ENCODE measurements around the gene GSG1L.

The GSG1L gene

GRCh38 chr16:27853651-27854050 is 209.9 kb downstream of the GSG1L start:
- Histone ChIP-seq H3K4me2 (ENCODE audit: low read length, poor library complexity, severe bottlenecking) (no peak overlapping the region), H2BK5ac (ENCODE audit: low read depth, low read length, poor library complexity, severe bottlenecking) (no peak overlapping the region), H3K23ac (ENCODE audit: low read length in 2 of 2) (no peak overlapping the region), H2BK15ac (ENCODE audit: low read depth, poor library complexity, severe bottlenecking) (no peak overlapping the region), H3K4me1 (ENCODE audit: control insufficient read depth, insufficient read depth, low read depth, low read length) (peaks cover under 1% of the 10 kb centered on the region), H2BK12ac (ENCODE audit: low read length in 2 of 2) (no peak overlapping the region), H3K4me3 (ENCODE audit: insufficient read depth in 1 of 2, low read depth in 1 of 2, low read length in 2 of 2) (no peak overlapping the region), H3K14ac (ENCODE audit: low read length in 2 of 2) (peak overlapping the region in 1 of 2 experiments; percentile 45), H2AFZ (ENCODE audit: low read depth, low read length) (no peak overlapping the region), H3K27ac (ENCODE audit: low read length, poor library complexity, severe bottlenecking) (no peak overlapping the region), H3K36me3 (ENCODE audit: control insufficient read depth in 1 of 2, insufficient read depth in 2 of 2, low read depth in 1 of 2, low read length in 2 of 2) (no peaks in the 10 kb centered on the region), H4K91ac (ENCODE audit: low read length) (no peak overlapping the region), H3K79me1 (replicated peaks; ENCODE audit: low read length, poor library complexity, severe bottlenecking) (no peaks in the 10 kb centered on the region), H3K18ac (ENCODE audit: low read depth in 1 of 2, low read length in 2 of 2) (no peak overlapping the region), H3K9ac (ENCODE audit: low read length) (no peak overlapping the region), H3K27me3 (ENCODE audit: control insufficient read depth in 1 of 2, insufficient read depth in 1 of 2, low read length in 2 of 2) (peaks cover 47 to 66% of the 10 kb centered on the region in 2 experiments), H2AK5ac (ENCODE audit: low read length, severe bottlenecking) (no peak overlapping the region), H2BK120ac (ENCODE audit: low read depth, low read length) (no peak overlapping the region), H4K8ac (ENCODE audit: low read length) (no peak overlapping the region), H3K4ac (ENCODE audit: low read depth in 1 of 2, low read length in 2 of 2) (no peak overlapping the region), H3K9me3 (ENCODE audit: control insufficient read depth, low read length) (no peaks in the 10 kb centered on the region)
- 90% methylated on average over 3 of the region's 3 CpGs for WGBS
- no peak for DNase-seq

- no peak for DNase-seq
- H2BK15ac ChIP-seq (ENCODE audit: low read depth, poor library complexity, severe bottlenecking) = no peak overlapping the region
- no peak overlapping the region for H3K4ac ChIP-seq (ENCODE audit: low read depth in 1 of 2, low read length in 2 of 2)
- H3K9ac ChIP-seq (ENCODE audit: low read length) = no peak overlapping the region
- H3K4me3 ChIP-seq (ENCODE audit: insufficient read depth in 1 of 2, low read depth in 1 of 2, low read length in 2 of 2) = no peak overlapping the region
- peaks cover 2% of the 10 kb centered on the region for H3K4me1 ChIP-seq (ENCODE audit: control insufficient read depth, insufficient read depth, low read depth, low read length)
- no peak overlapping the region for H2BK5ac ChIP-seq (ENCODE audit: low read depth, low read length, poor library complexity, severe bottlenecking)
- H3K23ac ChIP-seq (ENCODE audit: low read length in 2 of 2) = no peak overlapping the region
- no peak overlapping the region for H3K14ac ChIP-seq (ENCODE audit: low read length in 2 of 2)
- no peak overlapping the region for H2AK5ac ChIP-seq (ENCODE audit: low read length, severe bottlenecking)
- no peaks in the 10 kb centered on the region for H3K9me3 ChIP-seq (ENCODE audit: control insufficient read depth, low read length)
- H3K4me2 ChIP-seq (ENCODE audit: low read length, poor library complexity, severe bottlenecking) = no peak overlapping the region
- H3K36me3 ChIP-seq (ENCODE audit: control insufficient read depth in 1 of 2, insufficient read depth in 2 of 2, low read depth in 1 of 2, low read length in 2 of 2) = no peaks in the 10 kb centered on the region
- no peaks in the 10 kb centered on the region for H3K79me1 ChIP-seq (replicated peaks; ENCODE audit: low read length, poor library complexity, severe bottlenecking)
- WGBS = 74% methylated on average over 9 of the region's 9 CpGs
- H2AFZ ChIP-seq (ENCODE audit: low read depth, low read length) = no peak overlapping the region
- no peak overlapping the region for H3K18ac ChIP-seq (ENCODE audit: low read depth in 1 of 2, low read length in 2 of 2)
- no peak overlapping the region for H2BK120ac ChIP-seq (ENCODE audit: low read depth, low read length)
- H4K8ac ChIP-seq (ENCODE audit: low read length) = no peak overlapping the region
- H4K91ac ChIP-seq (ENCODE audit: low read length) = no peak overlapping the region
- H2BK12ac ChIP-seq (ENCODE audit: low read length in 2 of 2) = no peak overlapping the region
- H3K27me3 ChIP-seq (ENCODE audit: control insufficient read depth in 1 of 2, insufficient read depth in 1 of 2, low read length in 2 of 2) = peaks cover 47 to 69% of the 10 kb centered on the region in 2 experiments
- no peak overlapping the region for H3K27ac ChIP-seq (ENCODE audit: low read length, poor library complexity, severe bottlenecking)
These were observed 210.4 kb downstream of the GSG1L start for GRCh38 chr16:27853101-27853500.

GRCh38 chr16:27852681-27853080 is 210.8 kb downstream of the GSG1L start:
- Histone ChIP-seq H3K4me1 (ENCODE audit: control insufficient read depth, insufficient read depth, low read depth, low read length) (peaks cover 2% of the 10 kb centered on the region), H3K36me3 (ENCODE audit: control insufficient read depth in 1 of 2, insufficient read depth in 2 of 2, low read depth in 1 of 2, low read length in 2 of 2) (no peaks in the 10 kb centered on the region), H3K4me3 (ENCODE audit: insufficient read depth in 1 of 2, low read depth in 1 of 2, low read length in 2 of 2) (no peak overlapping the region)

GRCh38 chr16:27852116-27852515 is 211.4 kb downstream of the GSG1L start:
- Histone ChIP-seq H3K4me3 (ENCODE audit: insufficient read depth in 1 of 2, low read depth in 1 of 2, low read length in 2 of 2) (no peak overlapping the region), H3K27ac (ENCODE audit: low read length, poor library complexity, severe bottlenecking) (no peak overlapping the region), H2BK5ac (ENCODE audit: low read depth, low read length, poor library complexity, severe bottlenecking) (no peak overlapping the region), H3K4me1 (ENCODE audit: control insufficient read depth, insufficient read depth, low read depth, low read length) (peaks cover 6% of the 10 kb centered on the region), H4K8ac (ENCODE audit: low read length) (no peak overlapping the region), H2BK15ac (ENCODE audit: low read depth, poor library complexity, severe bottlenecking) (no peak overlapping the region), H2AK5ac (ENCODE audit: low read length, severe bottlenecking) (no peak overlapping the region), H2AFZ (ENCODE audit: low read depth, low read length) (no peak overlapping the region), H2BK12ac (ENCODE audit: low read length in 2 of 2) (no peak overlapping the region), H3K4ac (ENCODE audit: low read depth in 1 of 2, low read length in 2 of 2) (no peak overlapping the region), H3K23ac (ENCODE audit: low read length in 2 of 2) (no peak overlapping the region), H3K9me3 (ENCODE audit: control insufficient read depth, low read length) (no peaks in the 10 kb centered on the region), H3K79me1 (replicated peaks; ENCODE audit: low read length, poor library complexity, severe bottlenecking) (no peaks in the 10 kb centered on the region), H2BK120ac (ENCODE audit: low read depth, low read length) (no peak overlapping the region), H4K91ac (ENCODE audit: low read length) (no peak overlapping the region), H3K27me3 (ENCODE audit: control insufficient read depth in 1 of 2, insufficient read depth in 1 of 2, low read length in 2 of 2) (peaks cover 42 to 73% of the 10 kb centered on the region in 2 experiments), H3K14ac (ENCODE audit: low read length in 2 of 2) (no peak overlapping the region), H3K18ac (ENCODE audit: low read depth in 1 of 2, low read length in 2 of 2) (no peak overlapping the region), H3K36me3 (ENCODE audit: control insufficient read depth in 1 of 2, insufficient read depth in 2 of 2, low read depth in 1 of 2, low read length in 2 of 2) (no peaks in the 10 kb centered on the region), H3K9ac (ENCODE audit: low read length) (no peak overlapping the region), H3K4me2 (ENCODE audit: low read length, poor library complexity, severe bottlenecking) (no peak overlapping the region)
- no peak for DNase-seq
- 88% methylated on average over 7 of the region's 7 CpGs for WGBS

More at GRCh38 chr16:27852681-27853080, 210.8 kb downstream of the GSG1L start:
- H3K4ac ChIP-seq (ENCODE audit: low read depth in 1 of 2, low read length in 2 of 2) = no peak overlapping the region
- H3K27ac ChIP-seq (ENCODE audit: low read length, poor library complexity, severe bottlenecking) = no peak overlapping the region
- 84% methylated on average over 13 of the region's 13 CpGs for WGBS
- H3K18ac ChIP-seq (ENCODE audit: low read depth in 1 of 2, low read length in 2 of 2) = no peak overlapping the region
- no peak overlapping the region for H2BK5ac ChIP-seq (ENCODE audit: low read depth, low read length, poor library complexity, severe bottlenecking)
- H2AK5ac ChIP-seq (ENCODE audit: low read length, severe bottlenecking) = no peak overlapping the region
- H3K4me2 ChIP-seq (ENCODE audit: low read length, poor library complexity, severe bottlenecking) = no peak overlapping the region
- no peak overlapping the region for H4K8ac ChIP-seq (ENCODE audit: low read length)
- no peaks in the 10 kb centered on the region for H3K79me1 ChIP-seq (replicated peaks; ENCODE audit: low read length, poor library complexity, severe bottlenecking)
- H2BK120ac ChIP-seq (ENCODE audit: low read depth, low read length) = no peak overlapping the region
- no peak overlapping the region for H3K23ac ChIP-seq (ENCODE audit: low read length in 2 of 2)
- no peak overlapping the region for H4K91ac ChIP-seq (ENCODE audit: low read length)
- no peak for DNase-seq
- H2BK15ac ChIP-seq (ENCODE audit: low read depth, poor library complexity, severe bottlenecking) = no peak overlapping the region
- H3K9me3 ChIP-seq (ENCODE audit: control insufficient read depth, low read length) = no peaks in the 10 kb centered on the region
- peaks cover 43 to 70% of the 10 kb centered on the region in 2 experiments for H3K27me3 ChIP-seq (ENCODE audit: control insufficient read depth in 1 of 2, insufficient read depth in 1 of 2, low read length in 2 of 2)
- H3K14ac ChIP-seq (ENCODE audit: low read length in 2 of 2) = no peak overlapping the region
- H2AFZ ChIP-seq (ENCODE audit: low read depth, low read length) = no peak overlapping the region
- H2BK12ac ChIP-seq (ENCODE audit: low read length in 2 of 2) = no peak overlapping the region
- no peak overlapping the region for H3K9ac ChIP-seq (ENCODE audit: low read length)
